ENCODE data around the gene NTN1.
A peak's percentile ranks its signal among the peaks of the same experiment; 100 is the strongest.

- TF ChIP-seq CTCF (IDR thresholded peaks at IDR 0.05) (no peak), POLR2A (IDR thresholded peaks at IDR 0.05) (no peak), POLR2AphosphoS5 (IDR thresholded peaks at IDR 0.05) (peak in 1 of 3 donors; percentile 56)
These were observed 15.0 kb upstream of the NTN1 start for GRCh38 chr17:9006175-9006767.
